ENCODE measurements around the gene AKR1A1. TPM values are rescaled to one million over a fixed set of nuclear protein-coding genes. Genes with fewer than 3 reads are reported as not detected.

The AKR1A1 gene
- total RNA-seq, 1 donor from 2014 or later, result 310 TPM

GRCh38 chr1:45608175-45609156 is 57.8 kb downstream of the AKR1A1 start:
- no peak for ATAC-seq
- DNase-seq (ENCODE audit: low spot score), result no peak

- ATAC-seq, result no peak
Measured at GRCh38 chr1:45610589-45611226, 60.1 kb downstream of the AKR1A1 start.

GRCh38 chr1:45612941-45613579 is 62.4 kb downstream of the AKR1A1 start:
- ATAC-seq, result no peak

More at GRCh38 chr1:45610589-45611226, 60.1 kb downstream of the AKR1A1 start:
- DNase-seq (ENCODE audit: low spot score), result no peak

GRCh38 chr1:45615885-45616284 is 65.3 kb downstream of the AKR1A1 start:
- DNase-seq (ENCODE audit: low spot score), result no peak
- no peak for ATAC-seq

More at GRCh38 chr1:45612941-45613579, 62.4 kb downstream of the AKR1A1 start:
- DNase-seq (ENCODE audit: low spot score), result no peak

GRCh38 chr1:45617618-45618017 is 67.0 kb downstream of the AKR1A1 start:
- no peak for ATAC-seq

GRCh38 chr1:45619149-45619921 is 68.7 kb downstream of the AKR1A1 start:
- no peak for ATAC-seq
- DNase-seq (ENCODE audit: low spot score), result no peak

More at GRCh38 chr1:45617618-45618017, 67.0 kb downstream of the AKR1A1 start:
- no peak for DNase-seq (ENCODE audit: low spot score)

Other genes starting within 250 kb of the AKR1A1 start
- not detected for gene HPDL, start 223.9 kb upstream of the AKR1A1 start, total RNA-seq
- 4.3 TPM for gene TOE1, start 210.7 kb upstream of the AKR1A1 start, total RNA-seq
- gene MUTYH, start 210.4 kb upstream of the AKR1A1 start, total RNA-seq, result 11.8 TPM
- 7.0 TPM for gene TESK2, start 59.7 kb upstream of the AKR1A1 start, total RNA-seq
- 2.1 TPM for gene CCDC163, start 50.8 kb upstream of the AKR1A1 start, total RNA-seq
- gene MMACHC, start 50.5 kb upstream of the AKR1A1 start, total RNA-seq, result 32.3 TPM
- gene PRDX1, start 28.9 kb upstream of the AKR1A1 start, total RNA-seq, result 320 TPM
- gene NASP, start 33.2 kb downstream of the AKR1A1 start, total RNA-seq, result 28.2 TPM
- gene CCDC17, start 73.2 kb downstream of the AKR1A1 start, total RNA-seq, result 2.7 TPM
- 76.2 TPM for gene GPBP1L1, start 135.7 kb downstream of the AKR1A1 start, total RNA-seq
- 6.5 TPM for gene TMEM69, start 137.4 kb downstream of the AKR1A1 start, total RNA-seq
- gene IPP, start 199.8 kb downstream of the AKR1A1 start, total RNA-seq, result 9.2 TPM

Measured in left lobe of liver (tissue), 2 donors.